H1 (cell line): ENCODE measurements around the gene RBFOX1. TPM values are rescaled to one million over a fixed set of nuclear protein-coding genes. Genes with fewer than 3 reads are reported as not detected.
A peak's percentile ranks its signal among the peaks of the same experiment; 100 is the strongest.

ENCODE experiments used
- CTCF ChIA-PET: fragments of 300-600 bp; sonication (Branson Sonifier 250); formaldehyde crosslinking; loops from one replicate; lab custom pipeline; 2021; ENCODE audit not compliant: partially characterized antibody; lab: Charles Lee
- POLR2A ChIA-PET: fragments of 300-600 bp; sonication (Branson Sonifier 250); formaldehyde crosslinking; loops from one replicate; lab custom pipeline; 2021; ENCODE audit warnings: inconsistent platforms; ENCODE audit not compliant: partially characterized antibody; lab: Charles Lee
- DNase-seq, 2 experiments: peaks; one replicate each; pipeline versions ENCODE4 v3.0.0 to v3.0.0-alpha.2; 2010 to 2022; ENCODE audit warnings: low spot score in 2 of 2, low read depth in 1 of 2, mixed read lengths in 1 of 2
- FAIRE-seq: peaks from 2 replicates; lab custom pipeline; 2011; peaks lifted over from hg19 to GRCh38; lab: Jason Lieb, UNC
- H2AFZ ChIP-seq: 2 replicates; pipeline ENCODE4 v1.8.1; 2012; ENCODE audit warnings: low read length, inconsistent platforms
- H2AK5ac ChIP-seq: 2 replicates; pipeline ENCODE4 v1.6.1; 2013; ENCODE audit warnings: low read depth, low read length
- H2BK120ac ChIP-seq: replicated peaks from 2 replicates; pipeline ENCODE3; 2013; ENCODE audit warnings: low read depth, low read length, inconsistent platforms
- H2BK12ac ChIP-seq: 2 replicates; pipeline ENCODE4 v1.6.1; 2013; ENCODE audit warnings: low read depth, low read length
- H2BK15ac ChIP-seq: 2 replicates; pipeline ENCODE4 v1.6.1; 2013; ENCODE audit warnings: low read length
- H2BK20ac ChIP-seq: 2 replicates; pipeline ENCODE4 v1.6.1; 2013; ENCODE audit warnings: low read length
- H2BK5ac ChIP-seq: 2 replicates; pipeline ENCODE4 v1.6.1; 2013; ENCODE audit warnings: low read depth, low read length
- H3K14ac ChIP-seq: 2 replicates; pipeline ENCODE4 v1.6.1; 2013; ENCODE audit warnings: inconsistent platforms; ENCODE audit not compliant: insufficient read length
- H3K18ac ChIP-seq: 2 replicates; pipeline ENCODE4 v1.6.1; 2013; ENCODE audit warnings: low read length; ENCODE audit errors: extremely low read depth
- H3K23ac ChIP-seq: 2 replicates; pipeline ENCODE4 v1.6.1; 2013; ENCODE audit warnings: inconsistent platforms; ENCODE audit not compliant: insufficient read length
- H3K23me2 ChIP-seq: 2 replicates; pipeline ENCODE4 v1.6.1; 2013; ENCODE audit warnings: low read depth, low read length
- H3K27ac ChIP-seq: 2 replicates; pipeline ENCODE4 v1.6.1; 2011; ENCODE audit warnings: low read depth, low read length, inconsistent platforms
- H3K27me3 ChIP-seq, 4 experiments: replicated peaks in 1 of 4; 1 replicate in 1 of 4; 2 replicates in 3 of 4; pipeline versions ENCODE4 v1.6.1 to v1.8.1; 2011 to 2013; ENCODE audit warnings: low read length in 3 of 4, mild to moderate bottlenecking in 3 of 4, inconsistent platforms in 2 of 4, mixed read lengths in 2 of 4, moderate library complexity in 1 of 4; ENCODE audit not compliant: control insufficient read depth in 3 of 4, insufficient read depth in 3 of 4; ENCODE audit errors: extremely low read depth in 1 of 4
- H3K36me3 ChIP-seq, 4 experiments: 2 replicates each; pipeline versions ENCODE4 v1.6.1 to v1.8.1; 2011 to 2013; ENCODE audit warnings: mild to moderate bottlenecking in 4 of 4, low read length in 3 of 4, moderate library complexity in 2 of 4, control low read depth in 1 of 4, inconsistent platforms in 1 of 4; ENCODE audit not compliant: insufficient read depth in 4 of 4, control insufficient read depth in 2 of 4
- H3K4ac ChIP-seq: replicated peaks from 2 replicates; pipeline ENCODE3; 2013; ENCODE audit warnings: low read length, low read depth, mixed read lengths, inconsistent platforms; ENCODE audit not compliant: insufficient read length
- H3K4me1 ChIP-seq, 4 experiments: replicated peaks in 1 of 4; 1 replicate in 1 of 4; 2 replicates in 3 of 4; pipeline versions ENCODE4 v1.6.1 to v1.8.1; 2011 to 2013; ENCODE audit warnings: low read length in 3 of 4, inconsistent platforms in 2 of 4, mixed read lengths in 1 of 4; ENCODE audit not compliant: insufficient read depth in 4 of 4, control insufficient read depth in 3 of 4
- H3K4me2 ChIP-seq, 2 experiments: 2 replicates each; pipeline versions ENCODE4 v1.6.1 to v1.8.1; 2011 to 2013; ENCODE audit warnings: low read depth in 2 of 2, low read length in 2 of 2, control low read depth in 1 of 2, inconsistent platforms in 1 of 2, mild to moderate bottlenecking in 1 of 2; ENCODE audit not compliant: insufficient read depth in 1 of 2
- H3K4me3 ChIP-seq, 4 experiments: fragments of 200-600, 300-600 bp in 1 of 4; sonication (generic), shearing (Covaris generic), sonication (Bioruptor Twin) in 1 of 4; 2 replicates each; pipeline versions ENCODE4 v1.5.1 to v1.8.1; 2011 to 2016; ENCODE audit warnings: low read length in 4 of 4, low read depth in 3 of 4, control low read depth in 2 of 4, inconsistent platforms in 2 of 4, mild to moderate bottlenecking in 2 of 4, mixed read lengths in 1 of 4, moderate library complexity in 1 of 4; ENCODE audit not compliant: insufficient read depth in 2 of 4; ENCODE audit errors: extremely low read depth in 1 of 4
- H3K56ac ChIP-seq: replicated peaks from 2 replicates; pipeline ENCODE3; 2013; ENCODE audit warnings: low read depth, mild to moderate bottlenecking, mixed read lengths, low read length, inconsistent platforms; ENCODE audit not compliant: insufficient read length
- H3K79me1 ChIP-seq: 2 replicates; pipeline ENCODE4 v1.6.1; 2013; ENCODE audit warnings: low read depth, low read length, control low read depth
- H3K79me2 ChIP-seq, 2 experiments: 2 replicates each; pipeline versions ENCODE4 v1.6.1 to v1.8.1; 2012 to 2013; ENCODE audit warnings: low read length in 2 of 2, mild to moderate bottlenecking in 2 of 2, inconsistent platforms in 1 of 2; ENCODE audit not compliant: insufficient read depth in 2 of 2, control insufficient read depth in 1 of 2
- H3K9ac ChIP-seq, 4 experiments: replicated peaks in 1 of 4; 1 replicate in 1 of 4; 2 replicates in 3 of 4; pipeline versions ENCODE4 v1.6.1 to v1.8.1; 2011 to 2013; ENCODE audit warnings: low read depth in 3 of 4, low read length in 3 of 4, control low read depth in 2 of 4, mild to moderate bottlenecking in 2 of 4, moderate library complexity in 2 of 4, inconsistent platforms in 1 of 4; ENCODE audit errors: extremely low read depth in 1 of 4
- H3K9me3 ChIP-seq, 2 experiments: 2 replicates each; pipeline versions ENCODE4 v1.6.1 to v1.8.1; 2012 to 2013; ENCODE audit warnings: mild to moderate bottlenecking in 2 of 2, moderate library complexity in 2 of 2, control low read depth in 1 of 2, inconsistent platforms in 1 of 2, low read depth in 1 of 2, low read length in 1 of 2, mixed read lengths in 1 of 2; ENCODE audit not compliant: insufficient read depth in 2 of 2
- H4K20me1 ChIP-seq, 2 experiments: replicated peaks in 1 of 2; 2 replicates each; pipeline versions ENCODE3 to v1.8.1; 2011 to 2013; ENCODE audit warnings: inconsistent platforms in 2 of 2, low read length in 2 of 2, mild to moderate bottlenecking in 1 of 2; ENCODE audit not compliant: insufficient read depth in 2 of 2, control insufficient read depth in 1 of 2
- H4K5ac ChIP-seq: 2 replicates; pipeline ENCODE4 v1.6.1; 2013; ENCODE audit warnings: low read length, low read depth, mixed read lengths, inconsistent platforms; ENCODE audit not compliant: insufficient read length
- H4K8ac ChIP-seq: 2 replicates; pipeline ENCODE4 v1.8.0; 2013; ENCODE audit warnings: mild to moderate bottlenecking, moderate library complexity, low read length, inconsistent platforms; ENCODE audit not compliant: insufficient read depth; ENCODE audit errors: extremely low read depth
- H4K91ac ChIP-seq: replicated peaks from 2 replicates; pipeline ENCODE3; 2013; ENCODE audit warnings: low read length, mixed read lengths, inconsistent platforms; ENCODE audit not compliant: insufficient read length
- KDM1A ChIP-seq: fragments of 200-600, 300-600 bp; sonication (generic); IDR thresholded peaks from 2 replicates; pipeline ENCODE4 v1.7.1; 2016; ENCODE audit warnings: mild to moderate bottlenecking, low read length, borderline replicate concordance
- MAX ChIP-seq: IDR thresholded peaks from 2 replicates; pipeline ENCODE4 v1.6.1; 2012; ENCODE audit warnings: inconsistent platforms
- WGBS, 2 experiments: shearing (Covaris generic) in 1 of 2; methylation state at CpG; one replicate each; pipeline versions ENCODE4 v1.1.6 to v1.1.7; 2013 to 2015; ENCODE audit warnings: low lambda C conversion rate in 2 of 2, mixed read lengths in 2 of 2, inconsistent platforms in 1 of 2, low coverage in 1 of 2, missing lambda C conversion rate in 1 of 2; ENCODE audit not compliant: insufficient replicate concordance in 2 of 2, insufficient coverage in 1 of 2, insufficient read length in 1 of 2; ENCODE audit errors: extremely low coverage in 1 of 2, missing lambda C conversion rate in 1 of 2; 5-methylcytosine and 5-hydroxymethylcytosine counted together
- polyA plus RNA-seq, 7 experiments: library from polyadenylated mRNA; depleted of rRNA in 3 of 7; stranded (reverse) in 5 of 7; unstranded in 2 of 7; fragments of >200 nt in 5 of 7; fragments of 200-250 nt in 2 of 7; gene quantifications; 1 replicate in 5 of 7; 2 replicates in 1 of 7; 4 replicates in 1 of 7; pipeline versions ENCODE4 v1.2.1 to v1.2.3, GENCODE V29; 2011 to 2013; ENCODE audit warnings: missing spikeins in 2 of 7, mixed read lengths in 2 of 7
- total RNA-seq: library from RNA; stranded (reverse); fragmentation: NEBNext Ultra II Directional; extraction: Animal tissue kit (Norgen Biotek cat#: 25700); gene quantifications from 2 replicates; pipeline ENCODE4 v1.2.1, GENCODE V29; 2021

RBFOX1 gene
- total and polyA plus RNA-seq, 2 of the 8 experiments (the other 6 are each of a cell fraction or from before 2014, with no cell fraction given) = 1.7 to 2.8 TPM

- Histone ChIP-seq H2BK12ac (no peak overlapping the region), H2AK5ac (no peak overlapping the region), H3K4me3 (no peak overlapping the region), H3K4me1 (no peaks in the 10 kb centered on the region), H3K23ac (no peak overlapping the region), H2BK5ac (no peak overlapping the region), H4K91ac (no peak overlapping the region), H2AFZ (no peak overlapping the region), H3K4me2 (no peak overlapping the region), H3K79me2 (no peaks in the 10 kb centered on the region), H2BK20ac (no peak overlapping the region), H2BK120ac (no peak overlapping the region), H4K5ac (no peak overlapping the region), H3K27me3 (no peaks in the 10 kb centered on the region), H3K79me1 (no peaks in the 10 kb centered on the region), H2BK15ac (no peak overlapping the region), H4K20me1 (no peaks in the 10 kb centered on the region), H3K27ac (no peak overlapping the region), H3K56ac (no peak overlapping the region), H4K8ac (no peak overlapping the region), H3K9me3 (peaks cover 3 to 6% of the 10 kb centered on the region in 2 experiments), H3K36me3 (no peaks in the 10 kb centered on the region), H3K18ac (no peak overlapping the region), H3K4ac (no peak overlapping the region), H3K9ac (no peak overlapping the region), H3K14ac (no peak overlapping the region), H3K23me2 (peaks cover 2% of the 10 kb centered on the region; the same call in 1 of the 2 replicates)
- ChIA-PET POLR2A (no interaction called here), CTCF (interaction anchor here (0.7 to 2.8 kb wide), 3 partner anchors 17 to 190 kb away, joined by 3 to 11 read pairs (median 3); no protein-coding TSS in a partner anchor)
- WGBS, 2 experiments = 90 to 100% methylated on average over 1 to 2 of the region's 2 CpGs
- TF ChIP-seq MAX (no peak), KDM1A (0 out of 2 replicates have a peak, but pooled peaks have one; percentile 56)
- FAIRE-seq (no peak), DNase-seq (no peak)
Observed at GRCh38 chr16:7285520-7285919, 47.1 kb upstream of the RBFOX1 start.
